Nephron (organoid): ENCODE results near the gene CEP170B.
"Not testable (repeated sequence)": the region's sequence is repeated elsewhere in the genome, so short reads cannot be mapped to it uniquely, and the experiment has no call there.

ENCODE experiments used
- H3K27ac Mint-ChIP-seq, 3 experiments: 2 replicates each; pipeline ENCODE4 v1.8.0; 2020; ENCODE audit warnings: mixed read lengths in 3 of 3, mild to moderate bottlenecking in 2 of 3, moderate library complexity in 1 of 3
- H3K27me3 Mint-ChIP-seq: 2 replicates; pipeline ENCODE4 v1.8.0; 2021; ENCODE audit warnings: low read depth, mild to moderate bottlenecking, moderate library complexity, mixed read lengths
- H3K36me3 Mint-ChIP-seq: 2 replicates; pipeline ENCODE4 v1.8.0; 2020; ENCODE audit warnings: low read depth, mixed read lengths
- H3K4me1 Mint-ChIP-seq: 2 replicates; pipeline ENCODE4 v1.8.0; 2020; ENCODE audit warnings: mixed read lengths
- H3K4me3 Mint-ChIP-seq, 3 experiments: 2 replicates each; pipeline ENCODE4 v1.8.0; 2020; ENCODE audit warnings: mild to moderate bottlenecking in 3 of 3, mixed read lengths in 3 of 3, moderate library complexity in 2 of 3
- H3K9me3 Mint-ChIP-seq: 2 replicates; pipeline ENCODE4 v1.8.0; 2020; ENCODE audit warnings: mixed read lengths
- TF ChIP-seq, protein P1 (sequence below), 3 experiments: fragments of 200-600 bp; sonication (generic); IDR thresholded peaks; one replicate each; pipeline ENCODE4 v1.5.0; 2021; ENCODE audit warnings: antibody characterized with exemption in 3 of 3; ENCODE audit not compliant: unreplicated experiment in 3 of 3

CEP170B gene

DNA sequence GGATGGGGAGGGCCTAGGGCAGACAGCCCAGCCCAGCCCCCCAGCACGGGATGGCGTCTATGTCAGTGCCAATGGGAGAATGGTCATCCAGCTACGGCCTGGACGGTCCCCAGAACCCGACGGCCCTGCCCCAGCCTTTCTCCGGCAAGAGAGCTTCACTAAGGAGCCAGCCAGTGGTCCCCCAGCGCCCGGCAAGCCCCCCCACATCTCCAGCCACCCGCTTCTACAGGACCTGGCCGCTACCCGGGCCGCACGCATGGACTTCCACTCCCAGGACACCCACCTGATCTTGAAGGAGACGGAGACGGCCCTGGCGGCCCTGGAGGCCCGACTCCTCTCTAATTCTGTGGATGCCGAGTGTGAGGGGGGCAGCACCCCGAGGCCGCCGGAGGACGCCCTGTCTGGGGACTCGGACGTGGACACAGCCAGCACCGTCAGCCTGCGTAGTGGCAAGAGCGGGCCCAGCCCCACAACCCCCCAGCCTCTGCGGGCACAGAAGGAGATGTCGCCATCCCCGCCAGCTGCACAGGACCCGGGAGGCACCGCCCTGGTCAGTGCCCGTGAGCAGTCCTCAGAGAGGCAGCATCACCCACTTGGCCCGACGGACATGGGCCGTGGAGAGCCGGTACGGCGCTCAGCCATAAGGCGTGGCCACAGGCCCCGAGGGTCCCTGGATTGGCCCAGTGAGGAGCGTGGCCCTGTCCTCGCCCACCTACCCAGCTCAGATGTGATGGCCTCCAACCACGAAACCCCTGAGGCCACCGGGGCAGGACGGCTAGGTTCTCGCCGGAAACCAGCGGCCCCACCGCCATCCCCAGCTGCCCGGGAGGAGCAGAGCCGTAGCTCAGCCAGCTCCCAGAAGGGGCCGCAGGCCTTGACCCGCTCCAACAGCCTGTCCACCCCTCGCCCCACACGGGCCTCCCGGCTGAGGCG lies 21.9 kb downstream of the CEP170B start:
- no peaks in the 10 kb centered on the region for H3K27me3 Mint-ChIP-seq
- no peak overlapping the region for H3K4me3 Mint-ChIP-seq
- H3K27ac Mint-ChIP-seq: no peak overlapping the region
- no peaks in the 10 kb centered on the region for H3K9me3 Mint-ChIP-seq
- H3K4me1 Mint-ChIP-seq: no peaks in the 10 kb centered on the region
- TF ChIP-seq, protein P1, sequence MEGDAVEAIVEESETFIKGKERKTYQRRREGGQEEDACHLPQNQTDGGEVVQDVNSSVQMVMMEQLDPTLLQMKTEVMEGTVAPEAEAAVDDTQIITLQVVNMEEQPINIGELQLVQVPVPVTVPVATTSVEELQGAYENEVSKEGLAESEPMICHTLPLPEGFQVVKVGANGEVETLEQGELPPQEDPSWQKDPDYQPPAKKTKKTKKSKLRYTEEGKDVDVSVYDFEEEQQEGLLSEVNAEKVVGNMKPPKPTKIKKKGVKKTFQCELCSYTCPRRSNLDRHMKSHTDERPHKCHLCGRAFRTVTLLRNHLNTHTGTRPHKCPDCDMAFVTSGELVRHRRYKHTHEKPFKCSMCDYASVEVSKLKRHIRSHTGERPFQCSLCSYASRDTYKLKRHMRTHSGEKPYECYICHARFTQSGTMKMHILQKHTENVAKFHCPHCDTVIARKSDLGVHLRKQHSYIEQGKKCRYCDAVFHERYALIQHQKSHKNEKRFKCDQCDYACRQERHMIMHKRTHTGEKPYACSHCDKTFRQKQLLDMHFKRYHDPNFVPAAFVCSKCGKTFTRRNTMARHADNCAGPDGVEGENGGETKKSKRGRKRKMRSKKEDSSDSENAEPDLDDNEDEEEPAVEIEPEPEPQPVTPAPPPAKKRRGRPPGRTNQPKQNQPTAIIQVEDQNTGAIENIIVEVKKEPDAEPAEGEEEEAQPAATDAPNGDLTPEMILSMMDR (IDR thresholded peaks at IDR 0.05; ENCODE audit: unreplicated experiment in 3 of 3): no peak
- H3K36me3 Mint-ChIP-seq: no peaks in the 10 kb centered on the region

DNA sequence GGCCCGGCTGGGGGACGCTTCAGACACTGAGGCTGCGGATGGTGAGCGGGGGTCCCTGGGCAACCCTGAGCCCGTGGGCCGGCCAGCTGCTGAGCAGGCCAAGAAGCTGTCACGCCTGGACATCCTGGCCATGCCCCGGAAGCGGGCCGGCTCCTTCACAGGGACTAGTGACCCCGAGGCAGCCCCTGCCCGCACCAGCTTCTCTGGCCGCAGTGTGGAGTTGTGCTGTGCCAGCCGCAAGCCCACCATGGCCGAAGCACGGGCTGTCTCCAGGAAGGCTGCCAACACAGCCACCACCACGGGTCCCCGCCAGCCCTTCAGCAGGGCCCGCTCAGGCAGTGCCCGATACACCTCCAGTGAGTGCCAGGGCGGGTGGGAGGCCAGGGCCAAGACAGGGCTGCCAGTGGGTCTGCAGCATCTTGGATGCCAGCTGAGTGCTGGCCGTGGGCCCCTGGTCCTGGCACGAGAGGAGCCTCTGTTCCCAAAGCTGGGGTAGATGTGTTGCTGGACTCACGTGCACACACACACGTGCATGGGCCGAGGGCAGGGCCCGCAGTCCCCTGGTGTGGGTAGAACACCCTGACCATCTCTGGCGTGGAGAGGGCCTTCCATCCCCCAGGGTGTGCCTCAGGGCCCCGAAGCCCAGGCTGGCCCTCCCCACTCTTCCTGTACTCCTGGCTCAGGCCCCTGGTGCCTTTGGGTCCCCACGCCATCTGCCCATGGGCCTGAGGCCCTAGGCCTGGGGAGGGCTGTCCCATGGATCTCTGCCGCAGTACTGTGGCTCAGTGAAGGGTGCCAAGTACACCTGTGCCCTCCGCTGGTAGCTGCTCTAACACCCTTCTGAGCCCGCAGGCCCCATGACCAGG lies 22.8 kb downstream of the CEP170B start:
- Mint-ChIP-seq H3K27me3 (no peaks in the 10 kb centered on the region), H3K27ac (no peak overlapping the region), H3K4me1 (no peaks in the 10 kb centered on the region), H3K9me3 (no peaks in the 10 kb centered on the region), H3K36me3 (no peaks in the 10 kb centered on the region), H3K4me3 (no peak overlapping the region)
- TF ChIP-seq, protein P1 (IDR thresholded peaks at IDR 0.05; ENCODE audit: unreplicated experiment in 3 of 3): no peak

DNA sequence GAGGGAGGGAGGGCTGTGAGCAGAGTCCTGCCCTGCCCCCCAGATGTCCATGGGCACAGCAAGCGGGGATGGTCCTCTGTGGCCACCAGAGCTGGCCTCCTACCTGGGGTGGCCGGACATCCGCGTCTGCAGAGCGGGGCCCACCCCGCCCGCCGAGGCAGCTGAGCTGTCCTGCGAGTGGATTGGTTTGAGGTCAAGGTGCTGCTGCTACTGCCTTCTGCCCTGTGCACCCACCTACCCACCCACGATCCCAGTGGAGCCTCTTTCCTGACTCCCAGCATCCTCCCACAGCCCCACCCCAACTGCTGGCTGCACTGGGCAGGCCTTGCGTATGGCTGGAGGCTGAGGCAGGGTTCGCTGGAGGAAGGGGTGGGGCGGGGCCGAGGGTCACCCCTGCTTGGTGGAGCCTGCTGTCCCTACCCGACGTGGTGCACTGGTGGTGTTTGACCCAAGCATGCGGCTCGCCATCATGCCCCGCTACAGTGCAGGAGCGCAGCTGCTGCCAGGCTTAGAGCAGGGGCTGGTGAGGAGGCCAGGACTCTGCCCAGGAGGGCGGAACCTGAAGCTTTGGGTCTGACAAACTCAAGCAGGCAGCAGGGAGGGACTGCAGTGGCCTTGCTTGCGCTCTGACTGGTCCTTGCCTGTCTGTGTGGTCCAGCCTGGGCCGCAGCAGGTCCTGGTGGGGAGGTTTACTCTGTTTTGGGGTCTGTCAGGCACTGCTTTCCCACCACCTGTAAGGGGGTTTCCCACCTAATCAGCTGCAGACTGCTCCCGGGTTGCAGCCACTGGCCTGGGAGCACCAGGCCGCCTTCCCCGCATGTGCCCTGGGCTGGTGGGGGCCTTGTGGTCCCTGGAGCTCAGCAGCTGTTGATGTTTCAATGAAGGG lies 23.7 kb downstream of the CEP170B start:
- Mint-ChIP-seq H3K4me3 (no peak overlapping the region), H3K36me3 (no peaks in the 10 kb centered on the region), H3K9me3 (no peaks in the 10 kb centered on the region), H3K4me1 (no peaks in the 10 kb centered on the region), H3K27ac (no peak overlapping the region), H3K27me3 (no peaks in the 10 kb centered on the region)
- TF ChIP-seq, protein P1 (IDR thresholded peaks at IDR 0.05; ENCODE audit: unreplicated experiment in 3 of 3): no peak

DNA sequence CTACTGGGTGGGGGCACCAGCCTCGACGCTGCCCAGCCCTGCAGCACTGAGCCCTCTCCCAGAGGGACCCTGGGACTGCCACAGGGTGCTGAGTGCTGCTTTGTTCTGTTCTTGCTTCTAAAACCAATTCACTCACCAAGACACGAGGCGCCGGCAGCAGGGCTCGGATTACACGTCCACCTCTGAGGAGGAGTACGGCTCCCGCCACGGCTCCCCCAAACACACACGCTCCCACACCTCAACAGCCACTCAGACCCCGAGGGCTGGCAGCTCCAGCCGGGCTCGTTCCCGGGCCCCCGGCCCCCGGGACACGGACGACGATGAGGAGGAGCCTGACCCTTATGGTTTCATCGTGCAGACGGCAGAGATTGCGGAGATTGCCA lies 24.3 kb downstream of the CEP170B start:
- Mint-ChIP-seq H3K4me3 (no peak overlapping the region), H3K27me3 (no peaks in the 10 kb centered on the region), H3K4me1 (no peaks in the 10 kb centered on the region), H3K27ac (no peak overlapping the region), H3K36me3 (no peaks in the 10 kb centered on the region), H3K9me3 (no peaks in the 10 kb centered on the region)
- TF ChIP-seq, protein P1 (IDR thresholded peaks at IDR 0.05; ENCODE audit: unreplicated experiment in 3 of 3): no peak

DNA sequence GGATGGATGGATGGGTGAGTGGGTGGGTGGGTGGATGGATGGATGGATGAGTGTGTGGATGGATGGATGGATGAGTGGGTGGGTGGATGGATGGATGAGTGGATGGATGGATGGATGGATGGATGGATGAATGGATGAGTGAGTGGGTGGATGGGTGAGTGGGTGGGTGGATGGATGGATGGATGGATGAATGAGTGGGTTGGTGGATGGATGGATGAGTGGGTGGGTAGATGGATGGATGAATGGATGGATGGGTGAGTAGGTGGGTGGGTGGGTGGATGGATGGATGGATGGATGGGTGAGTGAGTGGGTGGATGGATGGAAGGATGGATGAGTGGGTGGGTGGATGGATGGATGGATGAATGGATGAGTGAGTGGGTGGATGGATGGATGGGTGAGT lies 25.2 kb downstream of the CEP170B start:
- H3K9me3 Mint-ChIP-seq, H3K4me3 Mint-ChIP-seq, H3K4me1 Mint-ChIP-seq: not testable (repeated sequence)

More for the DNA sequence above, 25.2 kb downstream of the CEP170B start:
- not testable (repeated sequence) for H3K27me3 Mint-ChIP-seq, H3K27ac Mint-ChIP-seq, H3K36me3 Mint-ChIP-seq
